GM19238 (cell line): Measurements from ENCODE around the gene SSBP3.

ENCODE experiments used
- DNase-seq: peaks from one replicate; pipeline ENCODE4 v3.0.0; 2011; ENCODE audit warnings: low spot score; ENCODE audit not compliant: insufficient read length

The SSBP3 gene

GRCh38 chr1:54331843-54332463 is 74.2 kb downstream of the SSBP3 start:
- no peak for DNase-seq

- no peak for DNase-seq
Measured at GRCh38 chr1:54331091-54331772, 75.0 kb downstream of the SSBP3 start.

GRCh38 chr1:54329312-54330003 is 76.7 kb downstream of the SSBP3 start:
- DNase-seq: no peak

- no peak for DNase-seq
Measured at GRCh38 chr1:54328066-54328636, 78.0 kb downstream of the SSBP3 start.

GRCh38 chr1:54327386-54328065 is 78.7 kb downstream of the SSBP3 start:
- no peak for DNase-seq

GRCh38 chr1:54326543-54327385 is 79.4 kb downstream of the SSBP3 start:
- no peak for DNase-seq

- no peak for DNase-seq
Measured at GRCh38 chr1:54325703-54326461, 80.3 kb downstream of the SSBP3 start.

- no peak for DNase-seq
Measured at GRCh38 chr1:54325284-54325683, 80.9 kb downstream of the SSBP3 start.

- no peak for DNase-seq
Measured at GRCh38 chr1:54324251-54325140, 81.7 kb downstream of the SSBP3 start.

- DNase-seq: no peak
Measured at GRCh38 chr1:54323921-54324250, 82.3 kb downstream of the SSBP3 start.

- no peak for DNase-seq
Measured at GRCh38 chr1:54323324-54323739, 82.9 kb downstream of the SSBP3 start.

- DNase-seq: no peak
Measured at GRCh38 chr1:54318246-54318814, 87.9 kb downstream of the SSBP3 start.

- DNase-seq: no peak
Measured at GRCh38 chr1:54317084-54317483, 89.1 kb downstream of the SSBP3 start.

- no peak for DNase-seq
Measured at GRCh38 chr1:54315099-54315498, 91.1 kb downstream of the SSBP3 start.

GRCh38 chr1:54314696-54315095 is 91.5 kb downstream of the SSBP3 start:
- DNase-seq: no peak

GRCh38 chr1:54312796-54313316 is 93.3 kb downstream of the SSBP3 start:
- no peak for DNase-seq

- no peak for DNase-seq
Measured at GRCh38 chr1:54311506-54311905, 94.7 kb downstream of the SSBP3 start.
